ENCODE data around the gene PRLHR. TPM values are rescaled to one million over a fixed set of nuclear protein-coding genes. Genes with fewer than 3 reads are reported as not detected.

PRLHR gene
- total and polyA plus RNA-seq, 2 of the 13 experiments (the other 11 are each of a cell fraction or from before 2014, with no cell fraction given): not detected

GRCh38 chr10:118595598-118596425 lies at the start of gene PRLHR (continued):
- TF ChIP-seq ZHX2 (IDR thresholded peaks at IDR 0.05; ENCODE audit: low read depth): no peak
- 0 out of 2 replicates have a peak, but pooled peaks have one; percentile 53 for TF ChIP-seq ZHX2 (CRISPR knock-in tag; IDR thresholded peaks at IDR 0.05; ENCODE audit: borderline replicate concordance)
- TF ChIP-seq LRRFIP1 (CRISPR knock-in tag; conservative IDR thresholded peaks at IDR 0.05): 0 out of 2 replicates have a peak, but pooled peaks have one; percentile 45
- TF ChIP-seq ARNT2 (CRISPR knock-in tag; IDR thresholded peaks at IDR 0.05; ENCODE audit: low read depth): 0 out of 2 replicates have a peak, but pooled peaks have one; percentile 27
- TF ChIP-seq ZNF281 (CRISPR knock-in tag; IDR thresholded peaks at IDR 0.05; ENCODE audit: borderline replicate concordance): no peak
- TF ChIP-seq, protein P1, sequence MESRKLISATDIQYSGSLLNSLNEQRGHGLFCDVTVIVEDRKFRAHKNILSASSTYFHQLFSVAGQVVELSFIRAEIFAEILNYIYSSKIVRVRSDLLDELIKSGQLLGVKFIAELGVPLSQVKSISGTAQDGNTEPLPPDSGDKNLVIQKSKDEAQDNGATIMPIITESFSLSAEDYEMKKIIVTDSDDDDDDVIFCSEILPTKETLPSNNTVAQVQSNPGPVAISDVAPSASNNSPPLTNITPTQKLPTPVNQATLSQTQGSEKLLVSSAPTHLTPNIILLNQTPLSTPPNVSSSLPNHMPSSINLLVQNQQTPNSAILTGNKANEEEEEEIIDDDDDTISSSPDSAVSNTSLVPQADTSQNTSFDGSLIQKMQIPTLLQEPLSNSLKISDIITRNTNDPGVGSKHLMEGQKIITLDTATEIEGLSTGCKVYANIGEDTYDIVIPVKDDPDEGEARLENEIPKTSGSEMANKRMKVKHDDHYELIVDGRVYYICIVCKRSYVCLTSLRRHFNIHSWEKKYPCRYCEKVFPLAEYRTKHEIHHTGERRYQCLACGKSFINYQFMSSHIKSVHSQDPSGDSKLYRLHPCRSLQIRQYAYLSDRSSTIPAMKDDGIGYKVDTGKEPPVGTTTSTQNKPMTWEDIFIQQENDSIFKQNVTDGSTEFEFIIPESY (CRISPR knock-in tag; IDR thresholded peaks at IDR 0.05): 0 out of 2 replicates have a peak, but pooled peaks have one; percentile 62
- TF ChIP-seq, protein P2, sequence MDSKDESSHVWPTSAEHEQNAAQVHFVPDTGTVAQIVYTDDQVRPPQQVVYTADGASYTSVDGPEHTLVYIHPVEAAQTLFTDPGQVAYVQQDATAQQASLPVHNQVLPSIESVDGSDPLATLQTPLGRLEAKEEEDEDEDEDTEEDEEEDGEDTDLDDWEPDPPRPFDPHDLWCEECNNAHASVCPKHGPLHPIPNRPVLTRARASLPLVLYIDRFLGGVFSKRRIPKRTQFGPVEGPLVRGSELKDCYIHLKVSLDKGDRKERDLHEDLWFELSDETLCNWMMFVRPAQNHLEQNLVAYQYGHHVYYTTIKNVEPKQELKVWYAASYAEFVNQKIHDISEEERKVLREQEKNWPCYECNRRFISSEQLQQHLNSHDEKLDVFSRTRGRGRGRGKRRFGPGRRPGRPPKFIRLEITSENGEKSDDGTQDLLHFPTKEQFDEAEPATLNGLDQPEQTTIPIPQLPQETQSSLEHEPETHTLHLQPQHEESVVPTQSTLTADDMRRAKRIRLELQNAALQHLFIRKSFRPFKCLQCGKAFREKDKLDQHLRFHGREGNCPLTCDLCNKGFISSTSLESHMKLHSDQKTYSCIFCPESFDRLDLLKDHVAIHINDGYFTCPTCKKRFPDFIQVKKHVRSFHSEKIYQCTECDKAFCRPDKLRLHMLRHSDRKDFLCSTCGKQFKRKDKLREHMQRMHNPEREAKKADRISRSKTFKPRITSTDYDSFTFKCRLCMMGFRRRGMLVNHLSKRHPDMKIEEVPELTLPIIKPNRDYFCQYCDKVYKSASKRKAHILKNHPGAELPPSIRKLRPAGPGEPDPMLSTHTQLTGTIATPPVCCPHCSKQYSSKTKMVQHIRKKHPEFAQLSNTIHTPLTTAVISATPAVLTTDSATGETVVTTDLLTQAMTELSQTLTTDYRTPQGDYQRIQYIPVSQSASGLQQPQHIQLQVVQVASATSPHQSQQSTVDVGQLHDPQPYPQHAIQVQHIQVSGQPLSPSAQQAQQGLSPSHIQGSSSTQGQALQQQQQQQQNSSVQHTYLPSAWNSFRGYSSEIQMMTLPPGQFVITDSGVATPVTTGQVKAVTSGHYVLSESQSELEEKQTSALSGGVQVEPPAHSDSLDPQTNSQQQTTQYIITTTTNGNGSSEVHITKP (CRISPR knock-in tag; IDR thresholded peaks at IDR 0.05; ENCODE audit: low read depth): no peak
- no peak for TF ChIP-seq ZNF30 (CRISPR knock-in tag; IDR thresholded peaks at IDR 0.05)
- TF ChIP-seq ZNF383 (CRISPR knock-in tag; IDR thresholded peaks at IDR 0.05; ENCODE audit: borderline replicate concordance): no peak

Data from HepG2 (cell line).